ENCODE measurements around the gene SCYGR5. TPM values are rescaled to one million over a fixed set of nuclear protein-coding genes. Genes with fewer than 3 reads are reported as not detected.

The SCYGR5 gene
- total RNA-seq, 2 donors from 2014 or later, result not detected

- Histone ChIP-seq H3K27me3 (no peaks in the 10 kb centered on the region), H3K9me3 (no peaks in the 10 kb centered on the region), H3K9ac (ENCODE audit: low read depth in 2 of 2, low read length in 2 of 2) (no peak overlapping the region), H3K36me3 (no peaks in the 10 kb centered on the region), H3K27ac (no peak overlapping the region), H3K4me1 (no peaks in the 10 kb centered on the region), H3K4me3 (no peak overlapping the region)
- no peak for TF ChIP-seq CTCF (IDR thresholded peaks at IDR 0.05)
- no peak for DNase-seq
- intact Hi-C loops (cut with DNase I), result no loop called here
These were observed 38.8 kb upstream of the SCYGR5 start for GRCh38 chr2:227627769-227628168.

GRCh38 chr2:227629435-227629834 is 37.2 kb upstream of the SCYGR5 start:
- no peak for TF ChIP-seq CTCF (IDR thresholded peaks at IDR 0.05)
- H3K27me3 ChIP-seq, result no peaks in the 10 kb centered on the region
- no peak overlapping the region for H3K27ac ChIP-seq
- no peak overlapping the region for H3K4me3 ChIP-seq
- no peak overlapping the region for H3K9ac ChIP-seq (ENCODE audit: low read depth in 2 of 2, low read length in 2 of 2)
- intact Hi-C loops (cut with DNase I), result no loop called here
- H3K9me3 ChIP-seq, result no peaks in the 10 kb centered on the region
- DNase-seq, result no peak
- H3K4me1 ChIP-seq, result no peaks in the 10 kb centered on the region
- H3K36me3 ChIP-seq, result no peaks in the 10 kb centered on the region

- no peaks in the 10 kb centered on the region for H3K4me1 ChIP-seq
- H3K9me3 ChIP-seq, result no peaks in the 10 kb centered on the region
- H3K27me3 ChIP-seq, result no peaks in the 10 kb centered on the region
- H3K27ac ChIP-seq, result no peak overlapping the region
- intact Hi-C loops (cut with DNase I), result no loop called here
- H3K9ac ChIP-seq (ENCODE audit: low read depth in 2 of 2, low read length in 2 of 2), result no peak overlapping the region
- no peak for DNase-seq
- H3K36me3 ChIP-seq, result no peaks in the 10 kb centered on the region
- TF ChIP-seq CTCF (IDR thresholded peaks at IDR 0.05), result no peak
- H3K4me3 ChIP-seq, result no peak overlapping the region
These were observed 36.3 kb upstream of the SCYGR5 start for GRCh38 chr2:227630322-227630721.

- Histone ChIP-seq H3K27ac (no peak overlapping the region), H3K9ac (ENCODE audit: low read depth in 2 of 2, low read length in 2 of 2) (no peak overlapping the region), H3K9me3 (no peaks in the 10 kb centered on the region), H3K36me3 (no peaks in the 10 kb centered on the region), H3K4me1 (no peaks in the 10 kb centered on the region), H3K4me3 (no peak overlapping the region), H3K27me3 (no peaks in the 10 kb centered on the region)
- intact Hi-C loops (cut with DNase I), result no loop called here
- no peak for DNase-seq
- TF ChIP-seq CTCF (IDR thresholded peaks at IDR 0.05), result no peak
These were observed 33.8 kb upstream of the SCYGR5 start for GRCh38 chr2:227632827-227633226.

GRCh38 chr2:227634201-227634600 is 32.4 kb upstream of the SCYGR5 start:
- DNase-seq, result no peak
- Histone ChIP-seq H3K4me1 (no peaks in the 10 kb centered on the region), H3K27me3 (no peaks in the 10 kb centered on the region), H3K27ac (no peak overlapping the region), H3K9me3 (no peaks in the 10 kb centered on the region), H3K36me3 (no peaks in the 10 kb centered on the region), H3K4me3 (no peak overlapping the region), H3K9ac (ENCODE audit: low read depth in 2 of 2, low read length in 2 of 2) (no peak overlapping the region)
- intact Hi-C loops (cut with DNase I), result no loop called here
- no peak for TF ChIP-seq CTCF (IDR thresholded peaks at IDR 0.05)

GRCh38 chr2:227642656-227643055 is 23.9 kb upstream of the SCYGR5 start:
- H3K27me3 ChIP-seq, result no peaks in the 10 kb centered on the region
- H3K4me3 ChIP-seq, result no peak overlapping the region
- H3K36me3 ChIP-seq, result no peaks in the 10 kb centered on the region
- intact Hi-C loops (cut with DNase I), result no loop called here
- no peak overlapping the region for H3K27ac ChIP-seq
- H3K4me1 ChIP-seq, result no peaks in the 10 kb centered on the region
- no peak for TF ChIP-seq CTCF (IDR thresholded peaks at IDR 0.05)
- H3K9me3 ChIP-seq, result no peaks in the 10 kb centered on the region
- no peak overlapping the region for H3K9ac ChIP-seq (ENCODE audit: low read depth in 2 of 2, low read length in 2 of 2)
- DNase-seq, result no peak
